GM19035 (cell line): ENCODE data around the gene SPTA1.

Source experiments
- ATAC-seq: cut with Tn5 transposase; IDR thresholded peaks from one replicate; pipeline ENCODE4 v1.9.1; 2021; ENCODE audit not compliant: unreplicated experiment

Gene SPTA1

GRCh38 chr1:158687037-158687436 is 522 bp upstream of the SPTA1 start:
- no peak for ATAC-seq

- no peak for ATAC-seq
Measured at GRCh38 chr1:158685085-158685484, 1.4 kb downstream of the SPTA1 start.

- no peak for ATAC-seq
Measured at GRCh38 chr1:158681606-158682005, 4.9 kb downstream of the SPTA1 start.

- ATAC-seq: no peak
Measured at GRCh38 chr1:158679289-158679688, 7.2 kb downstream of the SPTA1 start.

- no peak for ATAC-seq
Measured at GRCh38 chr1:158675563-158676323, 10.8 kb downstream of the SPTA1 start.

- no peak for ATAC-seq
Measured at GRCh38 chr1:158674302-158674701, 12.2 kb downstream of the SPTA1 start.

- ATAC-seq: no peak
Measured at GRCh38 chr1:158666037-158666436, 20.5 kb downstream of the SPTA1 start.

GRCh38 chr1:158654571-158654970 is 31.9 kb downstream of the SPTA1 start:
- no peak for ATAC-seq

GRCh38 chr1:158654086-158654485 is 32.4 kb downstream of the SPTA1 start:
- ATAC-seq: no peak

- no peak for ATAC-seq
Measured at GRCh38 chr1:158652721-158653334, 33.7 kb downstream of the SPTA1 start.

GRCh38 chr1:158649052-158649451 is 37.5 kb downstream of the SPTA1 start:
- ATAC-seq: no peak

GRCh38 chr1:158646465-158646864 is 40.0 kb downstream of the SPTA1 start:
- no peak for ATAC-seq

GRCh38 chr1:158644449-158644848 is 42.1 kb downstream of the SPTA1 start:
- ATAC-seq: no peak

GRCh38 chr1:158638904-158639303 is 47.6 kb downstream of the SPTA1 start:
- ATAC-seq: no peak

GRCh38 chr1:158638146-158638545 is 48.4 kb downstream of the SPTA1 start:
- ATAC-seq: no peak

- ATAC-seq: no peak
Measured at GRCh38 chr1:158613764-158614163, 72.8 kb downstream of the SPTA1 start.

- no peak for ATAC-seq
Measured at GRCh38 chr1:158611916-158612315, 74.6 kb downstream of the SPTA1 start.

- no peak for ATAC-seq
Measured at GRCh38 chr1:158607296-158607695, 79.2 kb downstream of the SPTA1 start.

GRCh38 chr1:158604968-158605367 is 81.5 kb downstream of the SPTA1 start, which contains the start of gene OR10Z1:
OR10Z1 (plus strand) TSS chr1:158605268; CDS start chr1:158606439, 1,171 bp downstream.
- no peak for ATAC-seq

- ATAC-seq: no peak
Measured at GRCh38 chr1:158600735-158601134, 85.8 kb downstream of the SPTA1 start.

GRCh38 chr1:158586942-158587341 is 99.6 kb downstream of the SPTA1 start:
- ATAC-seq: no peak

- no peak for ATAC-seq
Measured at GRCh38 chr1:158583962-158584361, 102.6 kb downstream of the SPTA1 start.

- ATAC-seq: no peak
Measured at GRCh38 chr1:158579733-158580132, 106.8 kb downstream of the SPTA1 start, which contains the start of gene OR10X1. OR10X1 (minus strand) TSS chr1:158579899; CDS start chr1:158579899, 0 bp downstream.
